GM18517 (cell line): ENCODE measurements around the gene ARHGAP12.

ENCODE experiments used
- ATAC-seq: cut with Tn5 transposase; IDR thresholded peaks from one replicate; pipeline ENCODE4 v1.9.1; 2021; ENCODE audit warnings: mild to moderate bottlenecking, moderate library complexity; ENCODE audit not compliant: unreplicated experiment

Gene ARHGAP12

DNA sequence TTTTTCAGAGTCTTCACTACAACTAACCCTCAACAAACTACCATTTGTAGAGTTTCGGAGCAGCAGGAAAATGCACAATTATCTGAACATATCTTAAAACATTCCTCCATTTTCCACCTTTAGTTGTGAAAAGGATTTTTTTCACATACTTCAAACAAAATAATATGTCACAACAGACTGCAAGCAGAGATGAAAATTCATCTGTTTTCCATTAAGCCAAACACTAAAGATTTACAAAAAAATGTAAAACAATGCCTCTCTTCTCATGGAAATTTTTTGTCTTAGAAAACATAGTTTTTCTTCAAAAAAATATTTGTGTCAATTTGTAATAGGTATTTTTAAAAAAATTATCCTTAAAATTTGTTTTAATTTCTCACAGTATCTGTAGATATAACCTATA is 98.9 kb downstream of the ARHGAP12 start:
- ATAC-seq, result no peak

DNA sequence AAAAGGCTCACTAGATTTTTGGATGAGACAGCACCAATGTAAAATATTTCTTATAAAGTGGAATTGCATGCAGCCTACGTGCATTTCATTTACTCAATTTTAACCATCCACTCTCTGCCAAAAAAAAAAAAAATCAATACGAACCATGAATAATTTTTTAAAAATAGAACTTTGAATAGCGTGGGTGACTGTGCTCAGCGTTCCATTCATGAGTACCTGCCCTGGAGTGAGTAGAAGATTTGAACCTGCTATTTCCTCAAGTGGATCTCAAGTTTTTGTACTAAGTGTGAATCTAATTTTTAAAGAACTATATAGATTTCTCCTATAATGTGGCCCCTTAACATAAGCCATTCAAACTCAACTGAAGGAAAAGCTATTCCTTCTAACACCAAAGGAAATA is 105.3 kb downstream of the ARHGAP12 start:
- no peak for ATAC-seq

DNA sequence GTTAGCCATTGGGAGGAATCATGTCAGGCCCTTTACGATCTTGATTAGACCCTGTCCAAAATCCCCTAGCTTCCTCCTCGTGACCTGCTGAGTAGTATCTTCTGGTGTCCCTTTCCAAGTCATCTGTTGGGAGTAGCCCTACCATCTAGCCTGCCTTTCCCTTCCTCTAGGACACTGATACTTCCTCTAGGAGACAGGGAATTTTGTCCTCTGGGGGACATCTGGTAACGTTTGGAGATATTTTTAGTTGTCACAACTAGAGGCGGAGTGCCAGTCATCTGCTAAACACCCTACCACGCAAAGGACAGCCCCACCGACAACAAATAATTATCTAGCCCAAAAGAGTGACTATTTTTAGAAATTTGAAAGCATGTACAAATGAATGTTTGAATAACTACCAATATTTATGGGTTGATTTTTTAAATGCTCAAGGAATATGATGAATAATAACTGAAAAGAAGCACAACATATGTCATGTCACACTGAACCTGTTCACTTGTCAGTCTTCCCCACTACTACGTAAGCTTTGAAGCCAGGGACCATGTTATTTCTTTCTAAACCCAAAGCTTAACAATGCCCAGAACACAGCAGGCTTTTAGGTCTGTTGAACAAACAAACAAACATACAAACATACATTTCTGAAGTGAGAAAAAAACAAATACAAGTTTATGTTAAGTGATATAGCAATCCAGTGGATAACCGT is 105.9 kb downstream of the ARHGAP12 start:
- ATAC-seq, result no peak

DNA sequence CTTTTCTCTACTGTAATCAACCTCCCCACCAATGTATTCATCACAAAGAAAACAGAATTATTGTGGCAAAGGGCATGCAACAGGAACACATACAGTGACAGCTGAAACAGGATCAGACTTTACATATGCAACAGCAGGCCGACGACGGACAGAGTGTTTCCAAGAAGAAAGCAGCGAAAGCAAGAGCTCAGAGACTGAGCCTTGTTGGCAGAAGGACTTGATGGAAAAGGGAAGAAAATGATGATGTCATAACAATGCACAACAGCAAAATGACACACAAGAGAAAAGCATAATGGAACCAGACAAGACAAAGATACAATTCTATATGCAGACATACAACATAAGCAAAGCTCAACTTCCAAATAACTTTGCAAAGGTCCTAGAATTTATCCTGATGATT is 106.5 kb downstream of the ARHGAP12 start:
- no peak for ATAC-seq

- ATAC-seq, result no peak
Measured at GRCh38 chr10:31820778-31821369, 107.8 kb downstream of the ARHGAP12 start.

- ATAC-seq, result no peak
Measured at GRCh38 chr10:31820096-31820495, 108.5 kb downstream of the ARHGAP12 start.

DNA sequence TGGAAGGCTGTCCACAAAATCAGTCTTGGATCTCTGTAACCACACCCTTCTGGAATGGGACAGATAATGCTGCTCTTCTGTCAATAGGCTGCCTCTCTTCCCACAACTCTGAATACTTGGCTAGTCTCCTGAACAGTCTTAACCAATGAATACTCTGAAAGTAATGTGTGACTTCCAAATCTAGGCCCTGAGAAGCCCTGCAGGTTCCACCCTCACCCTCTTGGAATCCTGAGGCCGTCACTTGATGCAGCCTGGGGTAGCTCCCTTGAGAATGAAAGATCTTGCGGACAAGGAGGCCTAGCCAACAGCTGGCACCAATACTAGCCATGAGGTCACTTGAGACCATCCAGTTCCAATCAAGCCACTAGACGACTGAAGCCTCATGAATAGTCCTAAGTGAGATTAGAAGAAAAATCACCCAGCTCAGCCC is 109.2 kb downstream of the ARHGAP12 start:
- no peak for ATAC-seq

GRCh38 chr10:31816318-31816717 is 112.3 kb downstream of the ARHGAP12 start:
- ATAC-seq, result no peak

DNA sequence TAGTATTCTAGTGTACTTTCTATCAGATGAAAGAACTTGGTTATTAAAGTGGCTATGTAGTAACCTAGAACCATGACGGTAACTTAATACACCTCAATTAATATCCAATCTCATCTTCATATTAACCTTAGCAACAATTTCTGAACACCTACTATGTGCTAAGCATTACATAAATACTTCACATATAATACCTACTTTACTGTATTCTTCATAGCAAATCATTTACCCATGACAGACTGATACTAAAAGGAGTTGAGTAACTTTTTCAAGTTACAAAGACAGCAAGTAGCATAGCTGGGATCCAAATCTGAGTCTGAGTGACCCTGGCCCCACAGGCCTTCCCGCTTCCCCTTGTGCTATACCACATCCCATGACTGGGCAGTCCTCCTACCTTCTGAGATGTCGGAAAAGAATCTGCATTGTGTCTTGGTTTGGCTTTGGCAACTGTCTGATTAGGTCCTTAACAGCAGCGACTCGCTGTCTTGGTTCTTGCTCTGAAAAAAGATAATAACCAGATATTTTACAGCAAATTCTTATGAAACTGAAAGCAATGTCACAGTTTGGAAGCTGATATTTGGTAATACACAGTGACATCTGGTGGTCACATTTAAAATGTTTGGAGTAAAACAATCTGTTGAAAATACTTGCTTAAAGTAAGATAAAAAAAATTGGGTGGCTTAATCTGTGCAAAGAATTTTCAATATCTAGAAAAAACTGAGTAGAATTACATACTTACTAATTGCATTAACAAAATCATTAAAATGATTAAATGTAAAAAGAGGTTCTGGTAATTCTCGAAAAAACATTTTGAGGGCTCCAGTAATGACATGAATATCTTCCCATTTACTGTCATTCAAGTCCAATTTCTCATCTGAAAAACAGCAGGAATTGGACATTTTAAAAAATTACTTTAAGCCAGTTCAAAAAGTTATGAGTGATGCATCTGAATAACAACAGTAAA is 120.1 kb downstream of the ARHGAP12 start:
- ATAC-seq, result peak; percentile 48

DNA sequence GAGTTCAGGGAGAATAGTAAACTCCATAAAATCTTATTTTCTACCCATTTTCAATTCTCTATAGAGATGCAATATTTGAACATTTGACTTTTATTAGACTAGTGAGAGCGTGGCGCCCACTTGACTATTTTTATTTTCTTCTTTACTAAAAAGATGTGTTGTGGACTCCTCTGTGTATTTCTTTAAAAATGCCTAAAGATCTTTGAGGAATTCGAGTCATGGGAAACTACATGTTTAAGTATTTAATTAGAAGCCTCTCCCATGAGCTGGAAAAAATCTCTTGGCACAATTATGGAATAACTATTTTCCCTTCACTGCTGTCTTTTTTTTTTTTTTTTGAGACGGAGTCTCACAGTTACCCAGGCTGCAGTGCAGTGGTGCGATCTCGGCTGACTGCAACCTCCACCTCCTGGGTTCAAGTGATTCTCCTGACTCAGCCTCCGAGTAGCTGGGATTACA is 124.2 kb downstream of the ARHGAP12 start:
- ATAC-seq, result no peak

- ATAC-seq, result no peak
Measured at GRCh38 chr10:31803606-31804351, 124.9 kb downstream of the ARHGAP12 start.

GRCh38 chr10:31799181-31799580 is 129.4 kb downstream of the ARHGAP12 start:
- ATAC-seq, result no peak

DNA sequence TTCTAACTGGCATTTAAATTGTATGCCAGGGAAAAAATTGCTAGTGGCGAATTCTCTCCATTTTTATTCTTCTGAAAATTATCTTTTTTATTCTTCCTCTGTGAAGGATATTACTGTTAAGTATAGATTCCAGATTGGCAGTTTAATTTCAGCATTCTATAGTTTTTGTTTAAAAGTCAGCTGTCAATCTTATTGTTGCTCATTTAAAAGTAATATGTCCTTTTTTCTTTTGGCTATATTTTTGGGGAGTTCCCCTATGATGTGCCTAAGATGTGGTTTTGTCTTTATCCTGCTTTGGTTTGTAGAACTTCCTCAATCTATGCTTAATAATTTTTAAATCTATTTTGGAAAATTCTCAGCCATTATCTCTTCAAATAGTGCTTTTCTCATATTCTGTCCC is 135.9 kb downstream of the ARHGAP12 start:
- no peak for ATAC-seq

GRCh38 chr10:31789555-31789954 is 139.1 kb downstream of the ARHGAP12 start:
- no peak for ATAC-seq

- ATAC-seq, result no peak
Measured at GRCh38 chr10:31782701-31783100, 145.9 kb downstream of the ARHGAP12 start.

GRCh38 chr10:31780717-31781116 is 147.9 kb downstream of the ARHGAP12 start:
- no peak for ATAC-seq

DNA sequence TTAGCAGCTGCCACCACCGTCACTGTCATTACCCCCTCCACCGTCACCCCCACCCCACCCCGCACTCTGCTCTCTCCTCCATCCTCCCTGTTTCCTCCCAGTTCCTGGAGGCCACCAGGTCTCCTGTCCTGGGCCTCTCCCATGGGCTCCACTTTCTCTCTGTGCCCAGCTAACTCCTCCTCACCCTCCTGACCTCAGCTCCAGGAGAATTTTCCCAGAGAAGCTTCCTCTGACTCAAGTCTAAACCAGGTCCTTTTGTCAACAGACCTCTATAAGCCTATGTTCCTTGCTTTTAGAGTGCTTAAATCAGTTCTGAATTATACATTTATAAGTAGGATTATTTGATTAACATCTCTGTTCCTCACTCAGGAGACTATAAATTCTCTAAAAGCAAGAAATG is 150.0 kb downstream of the ARHGAP12 start:
- ATAC-seq, result no peak

GRCh38 chr10:31776159-31776558 is 152.5 kb downstream of the ARHGAP12 start:
- no peak for ATAC-seq

DNA sequence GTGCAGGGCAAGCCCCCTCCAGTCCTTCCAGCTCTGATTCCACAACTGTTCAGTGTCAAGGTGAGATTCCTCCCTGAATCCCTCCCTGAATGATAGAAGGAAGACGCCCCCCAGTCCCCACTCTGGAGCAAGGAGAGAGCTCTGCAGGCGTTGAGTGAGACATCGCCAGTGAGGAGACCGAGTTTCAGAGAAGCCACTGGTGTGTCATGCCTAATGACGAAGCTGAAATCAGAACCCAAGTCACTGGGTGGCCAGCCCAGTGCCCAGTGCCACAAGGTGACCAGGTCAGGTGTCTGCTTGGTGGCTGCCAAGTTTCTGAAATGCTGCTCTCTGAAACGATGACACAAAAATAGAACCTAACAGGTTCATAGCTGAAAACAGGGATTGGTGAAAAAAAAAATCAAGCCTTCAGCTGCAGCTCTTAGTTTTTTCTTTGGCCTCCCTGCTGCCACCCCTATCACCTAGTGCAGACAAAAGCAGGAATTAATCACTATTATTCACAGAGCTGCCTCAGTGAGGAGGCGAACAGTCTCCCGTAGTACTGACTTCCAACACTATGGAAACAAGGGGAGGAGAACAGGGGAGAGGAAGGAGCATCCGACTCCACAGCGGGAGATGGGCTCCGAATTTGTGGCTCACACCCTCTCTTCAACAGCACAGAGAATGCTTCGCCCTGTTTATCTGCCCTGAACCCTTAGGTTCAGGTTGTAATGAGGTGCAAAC is 153.5 kb downstream of the ARHGAP12 start:
- ATAC-seq, result no peak

DNA sequence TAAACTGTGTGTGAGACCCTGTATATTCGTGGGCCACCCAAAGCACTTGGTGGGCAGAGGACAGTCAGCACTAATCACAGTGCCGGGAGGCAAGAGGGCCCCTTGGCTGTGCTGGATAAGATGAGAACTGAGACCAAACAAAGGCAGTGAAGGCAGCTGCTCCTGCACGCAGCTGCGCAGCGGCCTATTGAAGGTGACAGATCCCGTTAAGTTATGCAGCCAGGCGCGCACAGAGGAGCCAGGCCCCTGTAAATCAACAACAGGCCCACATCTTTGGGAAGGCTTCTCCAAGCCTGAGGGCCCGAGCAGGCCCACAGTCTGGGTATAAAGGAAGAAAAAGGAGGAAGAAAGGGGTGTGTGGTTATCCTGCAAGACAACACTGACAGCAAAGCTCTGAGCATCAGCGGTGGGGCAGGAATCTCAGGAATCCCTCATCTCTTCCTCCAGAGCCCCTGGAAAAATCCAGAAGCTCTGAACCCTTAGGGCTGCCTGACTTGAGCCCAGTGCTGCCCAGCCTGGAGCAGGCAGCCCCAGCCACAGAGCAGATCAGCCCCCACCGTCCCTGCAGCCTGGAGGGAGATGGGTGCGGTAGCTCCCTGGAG is 154.2 kb downstream of the ARHGAP12 start:
- no peak for ATAC-seq
